GM23338 (cell line): ENCODE measurements around the gene HOMER1. TPM values are rescaled to one million over a fixed set of nuclear protein-coding genes. Genes with fewer than 3 reads are reported as not detected.

Experiments
- ATAC-seq: fragments of 200-7000 bp; cut with Tn5 transposase; 3 replicates; pipeline ENCODE4 v1.9.1; 2020
- DNase-seq: peaks from one replicate; pipeline ENCODE4 v3.0.0-alpha.2; 2015; ENCODE audit warnings: low spot score
- H2AFZ ChIP-seq: fragments of 200-600 bp; sonication (generic); 2 replicates; pipeline ENCODE4 v1.8.0; 2016; ENCODE audit warnings: antibody characterized with exemption, mild to moderate bottlenecking, moderate library complexity
- H3F3A ChIP-seq: fragments of 200-600 bp; sonication (generic); replicated peaks from 2 replicates; pipeline ENCODE4 v1.8.0; 2017; ENCODE audit warnings: antibody characterized with exemption, mixed run types, low read depth
- H3K27ac ChIP-seq: fragments of 200-600 bp; sonication (generic); 2 replicates; pipeline ENCODE4 v1.6.1; 2016; ENCODE audit warnings: low read depth
- H3K27me3 ChIP-seq: fragments of 200-600 bp; sonication (generic); 2 replicates; pipeline ENCODE4 v1.8.0; 2016; ENCODE audit warnings: mild to moderate bottlenecking, mixed run types, moderate library complexity; ENCODE audit not compliant: insufficient read depth
- H3K36me3 ChIP-seq: fragments of 200-600 bp; sonication (generic); 2 replicates; pipeline ENCODE4 v1.8.0; 2016; ENCODE audit warnings: mild to moderate bottlenecking; ENCODE audit not compliant: insufficient read depth
- H3K4me1 ChIP-seq: fragments of 200-600 bp; sonication (generic); 2 replicates; pipeline ENCODE4 v1.8.0; 2016; ENCODE audit warnings: mild to moderate bottlenecking, moderate library complexity; ENCODE audit not compliant: insufficient read depth
- H3K4me2 ChIP-seq: fragments of 200-600 bp; sonication (generic); 2 replicates; pipeline ENCODE4 v1.7.1; 2017; ENCODE audit warnings: mixed run types
- H3K4me3 ChIP-seq: fragments of 200-600 bp; sonication (generic); 2 replicates; pipeline ENCODE4 v1.6.1; 2016; ENCODE audit warnings: mixed run types
- H3K79me2 ChIP-seq: fragments of 200-600 bp; sonication (generic); replicated peaks from 2 replicates; pipeline ENCODE4 v1.8.0; 2017; ENCODE audit warnings: mild to moderate bottlenecking; ENCODE audit not compliant: insufficient read depth
- H3K9me2 ChIP-seq: fragments of 200-600 bp; sonication (generic); 2 replicates; pipeline ENCODE4 v1.8.0; 2017; ENCODE audit not compliant: insufficient read depth
- H4K20me1 ChIP-seq: fragments of 200-600 bp; sonication (generic); replicated peaks from 2 replicates; pipeline ENCODE4 v1.8.0; 2017; ENCODE audit warnings: mild to moderate bottlenecking; ENCODE audit not compliant: insufficient read depth
- H3K27ac Mint-ChIP-seq: 2 replicates; pipeline ENCODE4 v1.8.0; 2020; ENCODE audit warnings: inconsistent platforms, mild to moderate bottlenecking, moderate library complexity, mixed read lengths
- H3K27me3 Mint-ChIP-seq: 3 replicates; pipeline ENCODE4 v1.8.0; 2022; ENCODE audit warnings: low read depth, mild to moderate bottlenecking, moderate library complexity, mixed read lengths, inconsistent platforms; ENCODE audit not compliant: insufficient read depth, poor library complexity
- H3K36me3 Mint-ChIP-seq: 3 replicates; pipeline ENCODE4 v1.8.0; 2021; ENCODE audit warnings: low read depth, mild to moderate bottlenecking, inconsistent platforms, moderate library complexity, mixed read lengths
- H3K4me1 Mint-ChIP-seq: 3 replicates; pipeline ENCODE4 v1.8.0; 2020; ENCODE audit warnings: mild to moderate bottlenecking, inconsistent platforms, mixed read lengths
- H3K4me3 Mint-ChIP-seq: 3 replicates; pipeline ENCODE4 v1.8.0; 2021; ENCODE audit warnings: moderate library complexity, mild to moderate bottlenecking, inconsistent platforms, mixed read lengths
- H3K9me3 Mint-ChIP-seq: 3 replicates; pipeline ENCODE4 v1.8.0; 2020; ENCODE audit warnings: moderate library complexity, mild to moderate bottlenecking, inconsistent platforms, mixed read lengths
- CREB1 ChIP-seq: fragments of 250-450 bp; sonication (Bioruptor Pico); IDR thresholded peaks from 2 replicates; pipeline ENCODE4 v1.5.0; 2020; ENCODE audit warnings: low read depth, mild to moderate bottlenecking, moderate library complexity
- EZH2 ChIP-seq: fragments of 200-600 bp; sonication (generic); IDR thresholded peaks from one replicate; pipeline ENCODE4 v1.8.0; 2017; ENCODE audit warnings: antibody characterized with exemption, mild to moderate bottlenecking, low read depth; ENCODE audit not compliant: unreplicated experiment
- EZH2phosphoT487 ChIP-seq: fragments of 200-600 bp; sonication (generic); IDR thresholded peaks from one replicate; pipeline ENCODE4 v1.8.1; 2018; ENCODE audit warnings: antibody characterized with exemption; ENCODE audit not compliant: unreplicated experiment
- POLR2AphosphoS5 ChIP-seq: IDR thresholded peaks from 2 replicates; pipeline ENCODE4 v1.6.1; 2016; ENCODE audit warnings: antibody characterized with exemption, low read depth
- polyA plus RNA-seq: library from polyadenylated mRNA; unstranded; fragments of >200 nt; fragmentation: Nextera tagmentation; extraction: Ambion mirVana; gene quantifications from 2 replicates; pipeline ENCODE4 v1.2.1, GENCODE V29; 2016
- total RNA-seq: library from RNA; depleted of rRNA; stranded (reverse); fragments of >200 nt; shearing (Covaris generic); gene quantifications from 2 replicates; pipeline ENCODE4 v1.2.3, GENCODE V29; 2014
- TF ChIP-seq, protein P1 (sequence below): IDR thresholded peaks from one replicate; pipeline ENCODE4 v1.6.1; 2018; ENCODE audit warnings: antibody characterized with exemption; ENCODE audit not compliant: unreplicated experiment
- TF ChIP-seq, protein P2 (sequence below), 2 experiments: fragments of 200-600 bp in 1 of 2; sonication (generic) in 1 of 2; conservative IDR thresholded peaks; 2 replicates each; pipeline versions ENCODE4 v1.5.1 to v1.6.1; 2016 to 2017; ENCODE audit warnings: antibody characterized with exemption in 2 of 2, low read depth in 2 of 2, mild to moderate bottlenecking in 2 of 2, moderate library complexity in 1 of 2
- TF ChIP-seq, protein P3 (sequence below): fragments of 250-450 bp; sonication (Bioruptor Pico); IDR thresholded peaks from 2 replicates; pipeline ENCODE4 v1.5.0; 2020; ENCODE audit warnings: mild to moderate bottlenecking, moderate library complexity

Gene HOMER1
- total and polyA plus RNA-seq, 2 experiments from 2014 or later = 45.1 to 80.3 TPM

- TF ChIP-seq, protein P1, sequence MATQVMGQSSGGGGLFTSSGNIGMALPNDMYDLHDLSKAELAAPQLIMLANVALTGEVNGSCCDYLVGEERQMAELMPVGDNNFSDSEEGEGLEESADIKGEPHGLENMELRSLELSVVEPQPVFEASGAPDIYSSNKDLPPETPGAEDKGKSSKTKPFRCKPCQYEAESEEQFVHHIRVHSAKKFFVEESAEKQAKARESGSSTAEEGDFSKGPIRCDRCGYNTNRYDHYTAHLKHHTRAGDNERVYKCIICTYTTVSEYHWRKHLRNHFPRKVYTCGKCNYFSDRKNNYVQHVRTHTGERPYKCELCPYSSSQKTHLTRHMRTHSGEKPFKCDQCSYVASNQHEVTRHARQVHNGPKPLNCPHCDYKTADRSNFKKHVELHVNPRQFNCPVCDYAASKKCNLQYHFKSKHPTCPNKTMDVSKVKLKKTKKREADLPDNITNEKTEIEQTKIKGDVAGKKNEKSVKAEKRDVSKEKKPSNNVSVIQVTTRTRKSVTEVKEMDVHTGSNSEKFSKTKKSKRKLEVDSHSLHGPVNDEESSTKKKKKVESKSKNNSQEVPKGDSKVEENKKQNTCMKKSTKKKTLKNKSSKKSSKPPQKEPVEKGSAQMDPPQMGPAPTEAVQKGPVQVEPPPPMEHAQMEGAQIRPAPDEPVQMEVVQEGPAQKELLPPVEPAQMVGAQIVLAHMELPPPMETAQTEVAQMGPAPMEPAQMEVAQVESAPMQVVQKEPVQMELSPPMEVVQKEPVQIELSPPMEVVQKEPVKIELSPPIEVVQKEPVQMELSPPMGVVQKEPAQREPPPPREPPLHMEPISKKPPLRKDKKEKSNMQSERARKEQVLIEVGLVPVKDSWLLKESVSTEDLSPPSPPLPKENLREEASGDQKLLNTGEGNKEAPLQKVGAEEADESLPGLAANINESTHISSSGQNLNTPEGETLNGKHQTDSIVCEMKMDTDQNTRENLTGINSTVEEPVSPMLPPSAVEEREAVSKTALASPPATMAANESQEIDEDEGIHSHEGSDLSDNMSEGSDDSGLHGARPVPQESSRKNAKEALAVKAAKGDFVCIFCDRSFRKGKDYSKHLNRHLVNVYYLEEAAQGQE = no peak
- TF ChIP-seq, protein P2, sequence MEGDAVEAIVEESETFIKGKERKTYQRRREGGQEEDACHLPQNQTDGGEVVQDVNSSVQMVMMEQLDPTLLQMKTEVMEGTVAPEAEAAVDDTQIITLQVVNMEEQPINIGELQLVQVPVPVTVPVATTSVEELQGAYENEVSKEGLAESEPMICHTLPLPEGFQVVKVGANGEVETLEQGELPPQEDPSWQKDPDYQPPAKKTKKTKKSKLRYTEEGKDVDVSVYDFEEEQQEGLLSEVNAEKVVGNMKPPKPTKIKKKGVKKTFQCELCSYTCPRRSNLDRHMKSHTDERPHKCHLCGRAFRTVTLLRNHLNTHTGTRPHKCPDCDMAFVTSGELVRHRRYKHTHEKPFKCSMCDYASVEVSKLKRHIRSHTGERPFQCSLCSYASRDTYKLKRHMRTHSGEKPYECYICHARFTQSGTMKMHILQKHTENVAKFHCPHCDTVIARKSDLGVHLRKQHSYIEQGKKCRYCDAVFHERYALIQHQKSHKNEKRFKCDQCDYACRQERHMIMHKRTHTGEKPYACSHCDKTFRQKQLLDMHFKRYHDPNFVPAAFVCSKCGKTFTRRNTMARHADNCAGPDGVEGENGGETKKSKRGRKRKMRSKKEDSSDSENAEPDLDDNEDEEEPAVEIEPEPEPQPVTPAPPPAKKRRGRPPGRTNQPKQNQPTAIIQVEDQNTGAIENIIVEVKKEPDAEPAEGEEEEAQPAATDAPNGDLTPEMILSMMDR (conservative IDR thresholded peaks at IDR 0.05; ENCODE audit: low read depth in 2 of 2) = no peak
- TF ChIP-seq CREB1 (CRISPR knock-in tag) = no peak
- no peak for TF ChIP-seq EZH2phosphoT487
- no peak for TF ChIP-seq EZH2
- TF ChIP-seq POLR2AphosphoS5 = no peak
These were observed 3.3 kb downstream of the HOMER1 start (continued) for GRCh38 chr5:79510638-79511037.

DNA sequence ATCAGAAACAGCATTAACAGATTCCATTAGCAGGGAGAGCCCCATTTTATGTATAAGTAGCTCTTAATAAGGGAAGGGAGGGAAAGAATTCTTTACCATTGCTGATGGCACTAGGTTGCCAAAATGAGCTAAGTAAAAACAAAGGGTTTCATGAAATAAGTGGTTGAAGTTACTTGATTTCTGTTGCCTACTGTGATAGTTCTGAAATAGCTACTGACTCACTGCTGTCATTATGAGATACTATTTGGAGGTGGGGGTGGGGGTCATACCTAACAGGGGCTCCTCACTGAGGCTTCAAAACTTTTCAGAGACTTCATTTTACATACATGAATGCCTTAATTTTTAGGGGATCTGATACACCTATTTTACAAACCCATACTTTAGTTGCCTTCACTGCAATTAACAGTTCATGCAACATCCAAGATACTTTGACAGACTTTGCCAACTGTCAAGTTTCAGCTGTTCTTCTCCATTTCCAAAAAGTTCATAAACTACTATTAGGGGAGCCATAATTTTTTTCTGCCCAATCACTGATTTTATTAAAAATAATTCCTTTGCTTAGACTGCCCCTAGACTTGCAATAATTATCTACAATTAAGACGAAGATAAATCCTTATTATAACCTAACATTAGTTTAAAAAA is 4.6 kb downstream of the HOMER1 start:
- Mint-ChIP-seq H3K4me3 (peak overlapping the region; percentile 40; the same call in 2 of the 3 replicates), H3K27me3 (peaks cover 1% of the 10 kb centered on the region), H3K4me1 (peaks cover 54% of the 10 kb centered on the region), H3K9me3 (no peaks in the 10 kb centered on the region), H3K27ac (no peak overlapping the region), H3K36me3 (no peaks in the 10 kb centered on the region)
- no peaks in the 10 kb centered on the region for H3K36me3 ChIP-seq
- DNase-seq (no peak), ATAC-seq (no peak)
- H3K27ac ChIP-seq = no peak overlapping the region
- peaks cover 86% of the 10 kb centered on the region for H3K79me2 ChIP-seq
- H4K20me1 ChIP-seq = peaks cover 21% of the 10 kb centered on the region
- peak overlapping the region; percentile 84 for H3K4me2 ChIP-seq
- H3K9me2 ChIP-seq = no peaks in the 10 kb centered on the region
- no peaks in the 10 kb centered on the region for H3F3A ChIP-seq
- peak overlapping the region; percentile 76; the same call in 1 of the 2 replicates for H3K4me3 ChIP-seq
- peaks cover 47% of the 10 kb centered on the region for H3K4me1 ChIP-seq
- no peak overlapping the region for H2AFZ ChIP-seq
- H3K27me3 ChIP-seq = no peaks in the 10 kb centered on the region
- TF ChIP-seq, protein P2 (conservative IDR thresholded peaks at IDR 0.05; ENCODE audit: low read depth in 2 of 2) = no peak
- TF ChIP-seq, protein P3, sequence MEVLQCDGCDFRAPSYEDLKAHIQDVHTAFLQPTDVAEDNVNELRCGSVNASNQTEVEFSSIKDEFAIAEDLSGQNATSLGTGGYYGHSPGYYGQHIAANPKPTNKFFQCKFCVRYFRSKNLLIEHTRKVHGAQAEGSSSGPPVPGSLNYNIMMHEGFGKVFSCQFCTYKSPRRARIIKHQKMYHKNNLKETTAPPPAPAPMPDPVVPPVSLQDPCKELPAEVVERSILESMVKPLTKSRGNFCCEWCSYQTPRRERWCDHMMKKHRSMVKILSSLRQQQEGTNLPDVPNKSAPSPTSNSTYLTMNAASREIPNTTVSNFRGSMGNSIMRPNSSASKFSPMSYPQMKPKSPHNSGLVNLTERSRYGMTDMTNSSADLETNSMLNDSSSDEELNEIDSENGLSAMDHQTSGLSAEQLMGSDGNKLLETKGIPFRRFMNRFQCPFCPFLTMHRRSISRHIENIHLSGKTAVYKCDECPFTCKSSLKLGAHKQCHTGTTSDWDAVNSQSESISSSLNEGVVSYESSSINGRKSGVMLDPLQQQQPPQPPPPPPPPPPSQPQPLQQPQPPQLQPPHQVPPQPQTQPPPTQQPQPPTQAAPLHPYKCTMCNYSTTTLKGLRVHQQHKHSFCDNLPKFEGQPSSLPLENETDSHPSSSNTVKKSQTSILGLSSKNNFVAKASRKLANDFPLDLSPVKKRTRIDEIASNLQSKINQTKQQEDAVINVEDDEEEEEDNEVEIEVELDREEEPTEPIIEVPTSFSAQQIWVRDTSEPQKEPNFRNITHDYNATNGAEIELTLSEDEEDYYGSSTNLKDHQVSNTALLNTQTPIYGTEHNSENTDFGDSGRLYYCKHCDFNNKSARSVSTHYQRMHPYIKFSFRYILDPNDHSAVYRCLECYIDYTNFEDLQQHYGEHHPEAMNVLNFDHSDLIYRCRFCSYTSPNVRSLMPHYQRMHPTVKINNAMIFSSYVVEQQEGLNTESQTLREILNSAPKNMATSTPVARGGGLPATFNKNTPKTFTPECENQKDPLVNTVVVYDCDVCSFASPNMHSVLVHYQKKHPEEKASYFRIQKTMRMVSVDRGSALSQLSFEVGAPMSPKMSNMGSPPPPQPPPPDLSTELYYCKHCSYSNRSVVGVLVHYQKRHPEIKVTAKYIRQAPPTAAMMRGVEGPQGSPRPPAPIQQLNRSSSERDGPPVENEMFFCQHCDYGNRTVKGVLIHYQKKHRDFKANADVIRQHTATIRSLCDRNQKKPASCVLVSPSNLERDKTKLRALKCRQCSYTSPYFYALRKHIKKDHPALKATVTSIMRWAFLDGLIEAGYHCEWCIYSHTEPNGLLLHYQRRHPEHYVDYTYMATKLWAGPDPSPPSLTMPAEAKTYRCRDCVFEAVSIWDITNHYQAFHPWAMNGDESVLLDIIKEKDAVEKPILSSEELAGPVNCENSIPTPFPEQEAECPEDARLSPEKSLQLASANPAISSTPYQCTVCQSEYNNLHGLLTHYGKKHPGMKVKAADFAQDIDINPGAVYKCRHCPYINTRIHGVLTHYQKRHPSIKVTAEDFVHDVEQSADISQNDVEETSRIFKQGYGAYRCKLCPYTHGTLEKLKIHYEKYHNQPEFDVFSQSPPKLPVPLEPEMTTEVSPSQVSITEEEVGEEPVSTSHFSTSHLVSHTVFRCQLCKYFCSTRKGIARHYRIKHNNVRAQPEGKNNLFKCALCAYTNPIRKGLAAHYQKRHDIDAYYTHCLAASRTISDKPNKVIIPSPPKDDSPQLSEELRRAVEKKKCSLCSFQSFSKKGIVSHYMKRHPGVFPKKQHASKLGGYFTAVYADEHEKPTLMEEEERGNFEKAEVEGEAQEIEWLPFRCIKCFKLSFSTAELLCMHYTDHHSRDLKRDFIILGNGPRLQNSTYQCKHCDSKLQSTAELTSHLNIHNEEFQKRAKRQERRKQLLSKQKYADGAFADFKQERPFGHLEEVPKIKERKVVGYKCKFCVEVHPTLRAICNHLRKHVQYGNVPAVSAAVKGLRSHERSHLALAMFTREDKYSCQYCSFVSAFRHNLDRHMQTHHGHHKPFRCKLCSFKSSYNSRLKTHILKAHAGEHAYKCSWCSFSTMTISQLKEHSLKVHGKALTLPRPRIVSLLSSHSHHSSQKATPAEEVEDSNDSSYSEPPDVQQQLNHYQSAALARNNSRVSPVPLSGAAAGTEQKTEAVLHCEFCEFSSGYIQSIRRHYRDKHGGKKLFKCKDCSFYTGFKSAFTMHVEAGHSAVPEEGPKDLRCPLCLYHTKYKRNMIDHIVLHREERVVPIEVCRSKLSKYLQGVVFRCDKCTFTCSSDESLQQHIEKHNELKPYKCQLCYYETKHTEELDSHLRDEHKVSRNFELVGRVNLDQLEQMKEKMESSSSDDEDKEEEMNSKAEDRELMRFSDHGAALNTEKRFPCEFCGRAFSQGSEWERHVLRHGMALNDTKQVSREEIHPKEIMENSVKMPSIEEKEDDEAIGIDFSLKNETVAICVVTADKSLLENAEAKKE (CRISPR knock-in tag) = no peak
- no peak for TF ChIP-seq POLR2AphosphoS5
- no peak for TF ChIP-seq CREB1 (CRISPR knock-in tag)
